GM19455 (cell line): ENCODE data around the gene ELOVL6.

Experiments used
- ATAC-seq: cut with Tn5 transposase; IDR thresholded peaks from one replicate; pipeline ENCODE4 v1.9.1; 2021; ENCODE audit not compliant: unreplicated experiment

ELOVL6 gene

DNA sequence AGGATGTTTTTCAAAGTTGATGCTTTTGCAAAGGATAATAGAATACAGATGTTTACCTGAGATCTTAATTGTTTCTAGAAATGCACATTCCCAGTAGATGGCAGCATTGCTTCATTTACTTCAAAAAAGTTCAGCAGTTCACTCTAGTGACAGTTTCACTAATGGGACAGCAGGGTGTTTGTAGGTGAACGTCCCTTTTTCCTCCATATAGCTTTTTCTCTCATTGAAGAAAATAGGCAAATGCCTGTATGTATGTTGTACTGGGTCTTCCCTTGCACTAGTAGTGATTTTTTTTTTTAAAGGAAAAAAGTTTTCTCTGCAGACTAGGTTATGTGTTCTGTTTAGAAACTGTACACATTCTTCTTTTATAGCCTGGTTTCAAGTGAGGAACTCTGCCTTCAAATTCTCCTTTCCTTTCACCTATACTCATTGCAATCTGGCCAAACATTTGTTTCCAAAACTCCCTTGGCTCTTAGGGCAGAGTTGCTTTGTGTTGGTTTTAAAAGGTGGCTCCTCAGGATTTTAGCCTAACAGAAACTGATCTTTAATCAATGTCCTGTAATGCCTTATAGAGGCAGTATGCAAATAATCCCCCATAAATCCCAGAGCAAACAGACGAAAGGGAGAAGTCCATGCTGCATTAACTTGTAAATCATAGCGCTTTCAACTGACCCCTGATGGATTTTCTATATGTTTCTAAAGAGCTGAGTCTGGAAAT, 199.4 kb downstream of the ELOVL6 start:
- ATAC-seq, result no peak

DNA sequence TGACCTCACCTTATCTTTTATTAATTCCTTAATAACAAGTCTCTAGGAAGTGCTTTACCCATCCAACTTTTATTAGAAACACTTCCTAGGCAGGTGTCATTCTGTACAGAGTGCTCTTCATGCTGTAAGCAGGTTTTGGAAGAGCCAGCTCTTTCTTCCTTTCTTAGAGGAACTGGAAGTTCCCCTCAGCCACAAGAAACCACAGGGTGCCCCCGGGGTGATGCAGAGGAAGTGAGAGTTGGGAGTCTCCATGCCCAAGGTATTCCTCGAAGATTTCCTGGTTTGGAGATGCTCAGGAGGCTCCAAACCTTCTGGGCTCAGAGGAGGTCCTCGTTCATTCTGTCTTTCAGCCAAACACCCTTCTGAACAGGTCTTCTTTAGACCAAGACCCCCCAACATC, 201.9 kb downstream of the ELOVL6 start:
- no peak for ATAC-seq
